IPS DF 6.9 (cell line): ENCODE measurements around the gene ASTN2.

Experiments
- DNase-seq: peaks from one replicate; pipeline ENCODE4 v3.0.0-alpha.2; 2013; ENCODE audit warnings: low read depth, low spot score
- H3K27ac ChIP-seq: one replicate; pipeline ENCODE4 v1.5.1; 2013; ENCODE audit warnings: low read length, control low read depth
- H3K27me3 ChIP-seq: 2 replicates; pipeline ENCODE4 v1.6.1; 2013; ENCODE audit warnings: mild to moderate bottlenecking, low read length; ENCODE audit not compliant: control insufficient read depth, insufficient read depth
- H3K36me3 ChIP-seq: 2 replicates; pipeline ENCODE4 v1.6.1; 2013; ENCODE audit warnings: low read length; ENCODE audit not compliant: control insufficient read depth, insufficient read depth
- H3K4me1 ChIP-seq: 2 replicates; pipeline ENCODE4 v1.6.1; 2013; ENCODE audit warnings: low read length; ENCODE audit not compliant: control insufficient read depth, insufficient read depth
- H3K4me3 ChIP-seq: 2 replicates; pipeline ENCODE4 v1.5.1; 2013; ENCODE audit warnings: mild to moderate bottlenecking, low read length
- H3K9me3 ChIP-seq: 2 replicates; pipeline ENCODE4 v1.6.1; 2013; ENCODE audit warnings: low read length, inconsistent platforms; ENCODE audit not compliant: control insufficient read depth, insufficient read depth
- WGBS: extraction: QIAGEN DNeasy Blood & Tissue Kit; methylation state at CpG from one replicate; pipeline ENCODE4 v1.1.7; 2013; ENCODE audit warnings: mixed read lengths, missing lambda C conversion rate; ENCODE audit not compliant: insufficient read length, insufficient coverage; 5-methylcytosine and 5-hydroxymethylcytosine counted together

The ASTN2 gene

GRCh38 chr9:116432051-116432450 is 982.8 kb downstream of the ASTN2 start:
- Histone ChIP-seq H3K9me3 (no peaks in the 10 kb centered on the region), H3K4me3 (no peak overlapping the region), H3K4me1 (no peaks in the 10 kb centered on the region), H3K36me3 (no peaks in the 10 kb centered on the region), H3K27ac (no peak overlapping the region), H3K27me3 (no peaks in the 10 kb centered on the region)
- DNase-seq = no peak
- no CpG with 5 or more reads among the region's 1 CpG for WGBS

GRCh38 chr9:116430849-116431248 is 984.0 kb downstream of the ASTN2 start:
- no peak overlapping the region for H3K4me3 ChIP-seq
- H3K4me1 ChIP-seq = no peaks in the 10 kb centered on the region
- H3K27ac ChIP-seq = no peak overlapping the region
- no peaks in the 10 kb centered on the region for H3K36me3 ChIP-seq
- DNase-seq = no peak
- no peaks in the 10 kb centered on the region for H3K9me3 ChIP-seq
- WGBS = no CpG with 5 or more reads among the region's 3 CpGs
- no peaks in the 10 kb centered on the region for H3K27me3 ChIP-seq

DNA sequence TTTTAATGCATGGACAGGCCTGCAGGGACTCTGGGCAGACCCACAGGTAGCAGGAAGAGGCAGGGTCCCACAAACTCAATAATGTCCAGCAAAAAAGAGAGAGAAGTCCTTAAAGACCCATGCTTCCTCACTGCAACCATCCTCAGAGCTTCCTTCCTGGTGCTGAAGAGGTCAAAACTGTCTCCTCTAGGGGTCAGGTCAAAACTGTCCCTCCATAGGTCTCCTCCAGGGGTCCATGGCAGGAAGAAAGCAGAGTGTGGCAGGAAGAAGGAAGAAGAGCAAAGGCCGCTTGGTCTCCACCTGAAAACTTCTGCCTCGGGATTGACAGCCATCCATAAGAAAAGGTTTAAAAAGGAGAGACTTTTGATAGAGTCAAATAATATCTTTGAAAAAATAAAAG is 989.6 kb downstream of the ASTN2 start:
- H3K4me1 ChIP-seq = no peaks in the 10 kb centered on the region
- DNase-seq = no peak
- H3K4me3 ChIP-seq = no peak overlapping the region
- WGBS = no CpG with 5 or more reads among the region's 2 CpGs
- H3K27ac ChIP-seq = no peak overlapping the region
- H3K9me3 ChIP-seq = no peaks in the 10 kb centered on the region
- H3K36me3 ChIP-seq = no peaks in the 10 kb centered on the region
- H3K27me3 ChIP-seq = no peaks in the 10 kb centered on the region

GRCh38 chr9:116423149-116423548 is 991.7 kb downstream of the ASTN2 start:
- no CpG with 5 or more reads among the region's 1 CpG for WGBS
- no peak for DNase-seq
- no peaks in the 10 kb centered on the region for H3K4me1 ChIP-seq
- H3K36me3 ChIP-seq = no peaks in the 10 kb centered on the region
- no peaks in the 10 kb centered on the region for H3K9me3 ChIP-seq
- H3K27me3 ChIP-seq = no peaks in the 10 kb centered on the region
- no peak overlapping the region for H3K27ac ChIP-seq
- H3K4me3 ChIP-seq = no peak overlapping the region

- no CpG with 5 or more reads among the region's 5 CpGs for WGBS
- Histone ChIP-seq H3K4me1 (no peaks in the 10 kb centered on the region), H3K4me3 (no peak overlapping the region), H3K36me3 (no peaks in the 10 kb centered on the region), H3K27me3 (no peaks in the 10 kb centered on the region), H3K27ac (no peak overlapping the region), H3K9me3 (no peaks in the 10 kb centered on the region)
- no peak for DNase-seq
Measured at GRCh38 chr9:116422119-116422979, 992.5 kb downstream of the ASTN2 start.

- H3K9me3 ChIP-seq = no peaks in the 10 kb centered on the region
- DNase-seq = no peak
- no peaks in the 10 kb centered on the region for H3K27me3 ChIP-seq
- H3K36me3 ChIP-seq = no peaks in the 10 kb centered on the region
- no CpG with 5 or more reads among the region's 1 CpG for WGBS
- H3K27ac ChIP-seq = no peak overlapping the region
- H3K4me1 ChIP-seq = no peaks in the 10 kb centered on the region
- H3K4me3 ChIP-seq = no peak overlapping the region
Measured at GRCh38 chr9:116420993-116421538, 993.8 kb downstream of the ASTN2 start.

DNA sequence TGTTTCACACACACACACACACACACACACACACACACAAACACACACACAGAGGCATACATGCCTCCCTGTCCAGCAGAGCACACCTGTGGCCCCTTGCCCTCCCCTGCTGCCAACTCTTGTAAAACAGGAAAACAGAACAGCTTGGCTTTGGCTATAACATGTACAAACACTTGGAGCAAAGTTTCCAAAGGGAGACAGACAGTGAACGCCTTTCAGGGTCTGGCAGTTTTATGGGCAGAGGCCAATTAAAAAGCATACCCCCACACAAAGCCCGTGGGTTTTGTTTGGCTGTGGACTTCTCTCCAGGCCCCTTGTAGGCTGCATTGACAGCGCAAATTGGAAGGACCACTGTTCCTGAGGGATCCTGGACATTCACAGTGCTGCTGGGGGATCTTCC is 995.7 kb downstream of the ASTN2 start:
- Histone ChIP-seq H3K36me3 (no peaks in the 10 kb centered on the region), H3K4me3 (no peak overlapping the region), H3K27ac (no peak overlapping the region), H3K27me3 (no peaks in the 10 kb centered on the region), H3K4me1 (no peaks in the 10 kb centered on the region), H3K9me3 (no peaks in the 10 kb centered on the region)
- no CpG with 5 or more reads among the region's 3 CpGs for WGBS
- no peak for DNase-seq

- DNase-seq = no peak
- Histone ChIP-seq H3K27ac (no peak overlapping the region), H3K9me3 (no peaks in the 10 kb centered on the region), H3K27me3 (no peaks in the 10 kb centered on the region), H3K36me3 (no peaks in the 10 kb centered on the region), H3K4me3 (no peak overlapping the region), H3K4me1 (no peaks in the 10 kb centered on the region)
- WGBS = no CpG with 5 or more reads among the region's 2 CpGs
Measured at GRCh38 chr9:116417464-116417863, 997.4 kb downstream of the ASTN2 start.

GRCh38 chr9:116416421-116416820 is 998.4 kb downstream of the ASTN2 start:
- Histone ChIP-seq H3K9me3 (no peaks in the 10 kb centered on the region), H3K36me3 (no peaks in the 10 kb centered on the region), H3K4me3 (no peak overlapping the region), H3K4me1 (no peaks in the 10 kb centered on the region), H3K27ac (no peak overlapping the region), H3K27me3 (no peaks in the 10 kb centered on the region)
- no peak for DNase-seq
- no CpG with 5 or more reads among the region's 1 CpG for WGBS

DNA sequence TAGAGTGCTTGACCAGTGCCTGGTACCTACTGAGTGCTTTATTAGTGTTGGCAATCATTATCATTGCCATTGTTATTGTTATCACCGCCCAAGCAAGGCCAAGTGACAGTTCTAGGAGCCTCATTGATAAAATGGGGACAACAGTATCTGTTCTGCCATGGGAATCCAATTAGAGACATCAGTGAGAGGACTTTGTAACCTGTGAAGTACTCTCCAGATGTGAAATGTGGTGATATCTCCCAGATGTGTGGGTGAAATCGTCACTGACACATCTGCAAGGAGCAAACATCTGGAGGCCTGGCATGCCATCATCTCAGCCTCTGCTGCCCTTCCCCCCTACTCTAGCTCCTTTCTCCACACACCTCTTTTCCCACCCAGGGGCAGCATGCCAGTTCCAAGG is 1000.5 kb downstream of the ASTN2 start:
- no peak overlapping the region for H3K4me3 ChIP-seq
- no peak for DNase-seq
- H3K27ac ChIP-seq = no peak overlapping the region
- no peaks in the 10 kb centered on the region for H3K27me3 ChIP-seq
- no CpG with 5 or more reads among the region's 2 CpGs for WGBS
- H3K4me1 ChIP-seq = no peaks in the 10 kb centered on the region
- H3K36me3 ChIP-seq = no peaks in the 10 kb centered on the region
- no peaks in the 10 kb centered on the region for H3K9me3 ChIP-seq

DNA sequence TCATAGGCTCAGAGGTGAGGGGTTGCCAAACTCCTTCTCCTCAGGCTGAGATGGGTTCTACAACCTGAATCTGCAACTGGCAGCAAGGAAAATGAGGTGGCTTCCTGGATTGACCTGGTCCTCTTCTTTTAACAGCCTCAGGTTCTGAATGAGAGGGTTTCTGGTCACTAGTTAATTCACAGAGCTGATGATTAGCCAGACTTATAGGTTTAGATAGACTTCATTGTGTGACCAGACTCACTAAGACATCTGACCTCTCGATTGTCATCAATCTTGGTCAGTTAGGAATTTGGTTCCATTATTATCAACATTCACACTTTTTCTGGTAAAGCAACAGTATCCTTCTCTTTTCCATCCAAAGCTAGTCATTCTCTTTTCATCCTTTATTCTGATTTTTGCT is 1003.4 kb downstream of the ASTN2 start:
- no peak overlapping the region for H3K4me3 ChIP-seq
- no peak overlapping the region for H3K27ac ChIP-seq
- WGBS = no CpG with 5 or more reads among the region's 1 CpG

More for the DNA sequence above, 1003.4 kb downstream of the ASTN2 start:
- H3K9me3 ChIP-seq = no peaks in the 10 kb centered on the region
- H3K4me1 ChIP-seq = no peaks in the 10 kb centered on the region
- no peak for DNase-seq
- H3K36me3 ChIP-seq = no peaks in the 10 kb centered on the region
- H3K27me3 ChIP-seq = no peaks in the 10 kb centered on the region
